Endothelial cell of umbilical vein (primary cell): ENCODE data around the gene OXCT2. TPM values are rescaled to one million over a fixed set of nuclear protein-coding genes. Genes with fewer than 3 reads are reported as not detected.

Source experiments
- BruUV-seq: library from RNA; stranded (reverse); fragments of 400-500 nt; replicated peaks from 2 replicates; lab custom pipeline; 2021; lab: Mats Ljungman, UMichigan
- CTCF ChIA-PET: fragments of 300-600, 350-600 bp; sonication (Branson Sonifier 250); formaldehyde crosslinking; loops from one replicate; lab custom pipeline; 2021; ENCODE audit warnings: antibody characterized with exemption, inconsistent platforms; lab: Charles Lee
- POLR2A ChIA-PET: fragments of 300-600, 350-600 bp; sonication (Branson Sonifier 250); formaldehyde crosslinking; loops from one replicate; lab custom pipeline; 2021; ENCODE audit warnings: antibody characterized with exemption, inconsistent platforms; lab: Charles Lee
- DNase-seq: peaks from one replicate; pipeline ENCODE4 v3.0.0-alpha.2; 2011; ENCODE audit warnings: low read depth, low spot score
- FAIRE-seq: peaks from 2 replicates; lab custom pipeline; 2011; peaks lifted over from hg19 to GRCh38; lab: Jason Lieb, UNC
- H2AFZ ChIP-seq: 2 replicates; pipeline ENCODE4 v1.6.0; 2012; ENCODE audit warnings: low read depth, low read length, control low read depth, inconsistent platforms
- H3K27ac ChIP-seq: 2 replicates; pipeline ENCODE4 v1.5.1; 2011; ENCODE audit warnings: low read depth, mild to moderate bottlenecking, control low read depth, low read length, moderate library complexity; ENCODE audit not compliant: insufficient read depth
- H3K27me3 ChIP-seq, 2 experiments: 2 replicates each; pipeline versions ENCODE4 v1.6.0 to v1.6.1; 2011; ENCODE audit warnings: low read length in 2 of 2, mixed read lengths in 1 of 2; ENCODE audit not compliant: control insufficient read depth in 2 of 2, insufficient read depth in 2 of 2
- H3K36me3 ChIP-seq, 2 experiments: 2 replicates in 1 of 2; 3 replicates in 1 of 2; pipeline ENCODE4 v1.5.1; 2011; ENCODE audit warnings: low read length in 2 of 2, mild to moderate bottlenecking in 1 of 2, moderate library complexity in 1 of 2; ENCODE audit not compliant: control insufficient read depth in 2 of 2, insufficient read depth in 2 of 2; ENCODE audit errors: extremely low read depth in 1 of 2
- H3K4me1 ChIP-seq: 3 replicates; pipeline ENCODE4 v1.5.1; 2011; ENCODE audit warnings: mild to moderate bottlenecking, low read length; ENCODE audit not compliant: control insufficient read depth, insufficient read depth; ENCODE audit errors: extremely low read depth
- H3K4me2 ChIP-seq: 2 replicates; pipeline ENCODE4 v1.6.1; 2011; ENCODE audit warnings: low read length, control low read depth, mixed read lengths; ENCODE audit not compliant: insufficient read depth
- H3K4me3 ChIP-seq, 3 experiments: fragments of 200-600 bp in 1 of 3; sonication (generic), shearing (Covaris generic) in 1 of 3; replicated peaks in 1 of 3; 2 replicates each; pipeline ENCODE4 v1.5.1; 2011 to 2016; ENCODE audit warnings: control low read depth in 3 of 3, low read length in 3 of 3, mild to moderate bottlenecking in 2 of 3, inconsistent platforms in 1 of 3, low read depth in 1 of 3, moderate library complexity in 1 of 3; ENCODE audit not compliant: insufficient read depth in 1 of 3
- H3K79me2 ChIP-seq: 2 replicates; pipeline ENCODE4 v1.6.0; 2012; ENCODE audit warnings: low read length, inconsistent platforms; ENCODE audit not compliant: control insufficient read depth, insufficient read depth
- H3K9ac ChIP-seq: replicated peaks from 2 replicates; pipeline ENCODE3; 2011; ENCODE audit warnings: low read length, control low read depth; ENCODE audit not compliant: insufficient read depth; ENCODE audit errors: extremely low read depth
- H3K9me1 ChIP-seq: replicated peaks from 3 replicates; pipeline ENCODE4 v1.6.0; 2011; ENCODE audit warnings: mild to moderate bottlenecking, low read length; ENCODE audit not compliant: control insufficient read depth, insufficient read depth; ENCODE audit errors: extremely low read depth
- H3K9me3 ChIP-seq: replicated peaks from 2 replicates; pipeline ENCODE4 v1.5.1; 2012; ENCODE audit warnings: low read length, inconsistent platforms; ENCODE audit not compliant: control insufficient read depth, insufficient read depth
- H4K20me1 ChIP-seq: replicated peaks from 2 replicates; pipeline ENCODE3; 2011; ENCODE audit warnings: mild to moderate bottlenecking, low read length; ENCODE audit not compliant: control insufficient read depth, insufficient read depth; ENCODE audit errors: extremely low read depth
- EZH2 ChIP-seq: IDR thresholded peaks from 2 replicates; pipeline ENCODE4 v1.6.1; 2012; ENCODE audit warnings: borderline replicate concordance, low read depth, mild to moderate bottlenecking, moderate library complexity, low read length, inconsistent platforms; ENCODE audit not compliant: severe bottlenecking
- FOS ChIP-seq: IDR thresholded peaks from 2 replicates; pipeline ENCODE4 v1.6.1; 2011; ENCODE audit warnings: mild to moderate bottlenecking, low read length, moderate library complexity, borderline replicate concordance; ENCODE audit not compliant: insufficient read depth
- GATA2 ChIP-seq: IDR thresholded peaks from 2 replicates; pipeline ENCODE4 v1.7.0; 2011; ENCODE audit warnings: low read depth, mild to moderate bottlenecking, moderate library complexity, mixed read lengths, low read length; ENCODE audit not compliant: insufficient read length, insufficient read depth
- JUN ChIP-seq: IDR thresholded peaks from 2 replicates; pipeline ENCODE4 v1.6.1; 2011; ENCODE audit warnings: borderline replicate concordance, low read depth; ENCODE audit not compliant: insufficient read length, insufficient read depth
- POLR2A ChIP-seq: IDR thresholded peaks from 2 replicates; pipeline ENCODE4 v1.6.1; 2012; ENCODE audit warnings: low read depth, mild to moderate bottlenecking, control low read depth, low read length
- dilution Hi-C: fragments of 300-500 bp; cut with MboI; formaldehyde crosslinking; loops from one replicate; pipeline ENCODE4 v1.15.0; 2019; ENCODE audit warnings: low sequenced_read_pairs; ENCODE audit not compliant: extremely low pct_ligation_motif_present
- intact Hi-C: fragments of 100-400 bp; cut with micrococcal nuclease; formaldehyde crosslinking; loops from one replicate; pipeline ENCODE4 v1.10.0; 2022
- polyA plus RNA-seq, 4 experiments: library from polyadenylated mRNA; depleted of rRNA in 3 of 4; stranded (reverse) in 3 of 4; unstranded in 1 of 4; fragments of >200 nt; gene quantifications; 2 replicates each; pipeline versions ENCODE4 v1.2.1 to v1.2.3, GENCODE V29; 2011 to 2012; ENCODE audit warnings: missing spikeins in 1 of 4
- total RNA-seq: library from RNA; stranded (reverse); gene quantifications from 2 replicates; pipeline ENCODE4 v1.2.3, GENCODE V29; 2021
- TF ChIP-seq, protein P1 (sequence below), 2 donors: IDR thresholded peaks; 1 replicate in 1 of 2; 2 replicates in 1 of 2; pipeline ENCODE4 v1.5.1; 2011; ENCODE audit warnings: low read length in 2 of 2, mild to moderate bottlenecking in 2 of 2, moderate library complexity in 2 of 2, control low read depth in 1 of 2, inconsistent platforms in 1 of 2, low read depth in 1 of 2; ENCODE audit not compliant: insufficient read depth in 1 of 2; ENCODE audit errors: extremely low read depth in 1 of 2
- TF ChIP-seq, protein P2 (sequence below): IDR thresholded peaks from 2 replicates; pipeline ENCODE4 v1.6.1; 2011; ENCODE audit not compliant: insufficient read depth, insufficient read length

OXCT2 gene
- total and polyA plus RNA-seq, 2 donors (not counting 3 experiments of a cell fraction or from before 2014, with no cell fraction given), result 0.60 to 0.84 TPM

DNA sequence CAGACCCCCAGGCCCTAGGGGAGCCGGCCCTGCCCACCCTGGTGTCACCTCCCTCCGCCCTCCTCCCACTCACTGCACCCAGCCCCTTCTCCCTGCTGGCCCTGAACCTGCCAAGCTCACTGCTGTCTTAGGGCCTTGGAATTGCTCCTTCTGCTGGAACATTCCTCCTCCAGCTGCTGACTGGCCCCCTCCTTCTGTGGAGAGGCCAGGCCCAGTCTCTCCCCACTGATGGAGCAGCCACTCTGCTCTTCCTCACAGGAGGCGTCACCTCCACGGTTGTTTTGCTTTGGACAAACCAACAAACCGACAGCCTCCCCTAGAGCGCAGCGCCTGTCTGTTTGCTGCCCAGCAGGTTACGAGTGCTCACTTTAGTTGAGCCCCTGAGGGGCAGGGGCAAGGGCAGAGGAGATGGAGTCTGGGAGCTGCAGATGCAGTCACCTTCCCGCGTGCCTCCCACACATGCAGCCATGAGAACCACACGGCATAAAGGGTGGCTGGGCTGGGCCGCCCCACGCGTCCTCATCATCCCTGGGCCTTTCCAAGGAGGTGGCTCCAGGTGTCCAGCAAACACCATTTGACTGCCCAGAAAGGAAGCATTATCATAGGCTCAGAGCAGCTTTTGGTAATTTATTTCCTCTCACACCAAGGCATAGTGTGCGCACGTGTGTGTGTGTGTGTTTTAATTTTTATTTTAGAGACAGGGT, 9.4 kb downstream of the OXCT2 start:
- intact Hi-C loops (no loop called here), dilution Hi-C loops (no loop called here)
- ChIA-PET CTCF (interaction anchor here (0.9 kb wide), 2 partner anchors 28 to 155 kb away, joined by 3 read pairs; no protein-coding TSS in a partner anchor), POLR2A (no interaction called here)
- no peak overlapping the region for H2AFZ ChIP-seq
- no peak overlapping the region for H3K27ac ChIP-seq
- no TSS peak for BruUV-seq
- H3K79me2 ChIP-seq, result no peaks in the 10 kb centered on the region
- no peaks in the 10 kb centered on the region for H3K4me1 ChIP-seq
- H3K9me3 ChIP-seq, result no peaks in the 10 kb centered on the region
- no peak overlapping the region for H3K4me2 ChIP-seq
- TF ChIP-seq GATA2, result no peak
- no peak for TF ChIP-seq JUN
- no peak for TF ChIP-seq POLR2A
- H3K4me3 ChIP-seq, result no peak overlapping the region
- H3K27me3 ChIP-seq, result no peaks in the 10 kb centered on the region
- H3K36me3 ChIP-seq, result no peaks in the 10 kb centered on the region
- H3K9ac ChIP-seq, result no peak overlapping the region
- H3K9me1 ChIP-seq, result no peaks in the 10 kb centered on the region
- no peaks in the 10 kb centered on the region for H4K20me1 ChIP-seq
- no peak for DNase-seq
- FAIRE-seq, result no peak

DNA sequence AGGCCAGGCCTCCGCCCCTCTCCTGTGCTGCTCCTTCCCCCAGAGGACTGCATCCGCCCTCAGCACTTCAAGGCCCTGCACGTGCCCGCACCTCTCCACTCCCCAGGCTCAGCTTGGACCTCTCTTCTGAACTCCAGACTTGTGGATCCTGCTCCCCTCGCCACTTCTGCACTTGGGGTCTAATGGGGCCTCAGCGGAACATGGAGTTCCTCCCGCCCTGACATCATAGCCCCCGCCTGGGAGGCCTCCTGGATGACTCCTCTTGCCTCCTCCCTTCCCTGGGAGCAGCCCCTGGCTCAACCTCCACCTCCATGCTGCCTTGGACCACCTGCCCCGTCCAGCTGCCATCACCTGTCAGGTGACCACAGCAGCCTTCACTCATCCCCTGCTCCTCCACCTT, 10.1 kb downstream of the OXCT2 start:
- Histone ChIP-seq H3K9ac (no peak overlapping the region), H3K4me3 (no peak overlapping the region), H3K4me2 (no peak overlapping the region), H3K9me1 (no peaks in the 10 kb centered on the region), H4K20me1 (no peaks in the 10 kb centered on the region), H2AFZ (no peak overlapping the region), H3K79me2 (no peaks in the 10 kb centered on the region), H3K4me1 (no peaks in the 10 kb centered on the region), H3K36me3 (peaks cover 0 to 2% of the 10 kb centered on the region in 2 experiments), H3K9me3 (no peaks in the 10 kb centered on the region), H3K27ac (no peak overlapping the region), H3K27me3 (no peaks in the 10 kb centered on the region)
- intact Hi-C loops, result no loop called here
- TF ChIP-seq, protein P1, sequence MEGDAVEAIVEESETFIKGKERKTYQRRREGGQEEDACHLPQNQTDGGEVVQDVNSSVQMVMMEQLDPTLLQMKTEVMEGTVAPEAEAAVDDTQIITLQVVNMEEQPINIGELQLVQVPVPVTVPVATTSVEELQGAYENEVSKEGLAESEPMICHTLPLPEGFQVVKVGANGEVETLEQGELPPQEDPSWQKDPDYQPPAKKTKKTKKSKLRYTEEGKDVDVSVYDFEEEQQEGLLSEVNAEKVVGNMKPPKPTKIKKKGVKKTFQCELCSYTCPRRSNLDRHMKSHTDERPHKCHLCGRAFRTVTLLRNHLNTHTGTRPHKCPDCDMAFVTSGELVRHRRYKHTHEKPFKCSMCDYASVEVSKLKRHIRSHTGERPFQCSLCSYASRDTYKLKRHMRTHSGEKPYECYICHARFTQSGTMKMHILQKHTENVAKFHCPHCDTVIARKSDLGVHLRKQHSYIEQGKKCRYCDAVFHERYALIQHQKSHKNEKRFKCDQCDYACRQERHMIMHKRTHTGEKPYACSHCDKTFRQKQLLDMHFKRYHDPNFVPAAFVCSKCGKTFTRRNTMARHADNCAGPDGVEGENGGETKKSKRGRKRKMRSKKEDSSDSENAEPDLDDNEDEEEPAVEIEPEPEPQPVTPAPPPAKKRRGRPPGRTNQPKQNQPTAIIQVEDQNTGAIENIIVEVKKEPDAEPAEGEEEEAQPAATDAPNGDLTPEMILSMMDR (IDR thresholded peaks at IDR 0.05; ENCODE audit: extremely low read depth in 1 of 2, insufficient read depth in 1 of 2, low read depth in 1 of 2, low read length in 2 of 2), result no peak
- TF ChIP-seq FOS (no peak), POLR2A (no peak), EZH2 (no peak)
- TF ChIP-seq, protein P2, sequence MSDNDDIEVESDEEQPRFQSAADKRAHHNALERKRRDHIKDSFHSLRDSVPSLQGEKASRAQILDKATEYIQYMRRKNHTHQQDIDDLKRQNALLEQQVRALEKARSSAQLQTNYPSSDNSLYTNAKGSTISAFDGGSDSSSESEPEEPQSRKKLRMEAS, result no peak
- no TSS peak for BruUV-seq
- ChIA-PET POLR2A (no interaction called here), CTCF (interaction anchor here (0.9 kb wide), 2 partner anchors 28 to 155 kb away, joined by 3 read pairs; no protein-coding TSS in a partner anchor)
- no peak for FAIRE-seq
- dilution Hi-C loops, result no loop called here
- DNase-seq, result no peak
